GM12892 (cell line): ENCODE results near the gene DZANK1.

Source experiments
- POLR2A ChIP-seq: IDR thresholded peaks from 2 replicates; pipeline ENCODE4 v1.6.1; 2011; ENCODE audit warnings: low read depth, low read length, control low read depth
- POLR2AphosphoS5 ChIP-seq: IDR thresholded peaks from 2 replicates; pipeline ENCODE4 v1.6.1; 2011; ENCODE audit warnings: low read depth, low read length, control low read depth
- TAF1 ChIP-seq: IDR thresholded peaks from 2 replicates; pipeline ENCODE4 v1.6.1; 2011; ENCODE audit warnings: low read depth, mild to moderate bottlenecking, control low read depth, low read length, borderline replicate concordance

- TF ChIP-seq POLR2A (no peak), POLR2AphosphoS5 (no peak), TAF1 (no peak)
These were observed 47.3 kb upstream of the DZANK1 start for GRCh38 chr20:18514127-18514526.
